HG02943 (cell line): ENCODE measurements around the gene MRPL53.
"Not testable (repeated sequence)": the region's sequence is repeated elsewhere in the genome, so short reads cannot be mapped to it uniquely, and the experiment has no call there.

Source experiments
- ATAC-seq: cut with Tn5 transposase; IDR thresholded peaks from one replicate; pipeline ENCODE4 v1.9.1; 2021; ENCODE audit warnings: mild to moderate bottlenecking, low read depth, moderate library complexity; ENCODE audit not compliant: unreplicated experiment

Gene MRPL53

DNA sequence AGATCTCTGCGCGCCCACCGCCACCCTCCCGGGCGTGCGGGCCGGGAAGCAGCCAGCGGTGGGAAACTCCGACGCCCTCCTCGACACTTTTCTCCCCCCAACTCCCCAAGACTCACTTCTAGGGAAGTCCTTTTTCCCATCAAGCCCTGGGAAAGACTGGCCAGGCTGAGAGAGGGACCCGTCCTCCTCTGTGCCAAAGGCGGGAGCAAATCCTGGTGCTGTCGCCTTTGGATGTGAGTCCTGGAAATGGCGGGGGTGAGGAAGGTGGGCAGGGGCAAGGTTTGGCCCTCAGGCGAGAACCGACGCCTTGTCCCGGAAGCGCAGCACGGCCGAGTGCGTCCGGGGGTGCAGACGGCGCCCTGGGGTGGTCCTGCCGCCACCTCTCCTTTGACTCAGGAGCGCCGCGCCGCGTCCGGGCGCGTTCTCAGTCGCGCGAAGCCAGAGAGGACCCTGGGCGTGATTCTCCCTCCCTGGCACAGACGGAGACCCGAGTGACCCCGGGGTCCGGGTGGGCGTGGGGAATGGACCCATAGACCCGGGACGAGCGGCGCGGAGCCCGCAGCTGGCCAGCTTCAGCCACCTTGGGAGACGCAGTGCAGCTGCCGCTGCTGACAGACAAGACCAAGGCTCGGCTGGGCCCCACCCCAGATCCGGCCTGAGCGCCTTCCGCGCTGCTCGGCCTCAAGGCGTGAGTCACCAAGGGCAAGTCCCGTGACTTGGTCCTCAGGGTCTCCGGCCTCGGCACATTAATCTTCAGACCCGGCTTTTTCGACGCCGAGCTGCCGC, 30.4 kb upstream of the MRPL53 start:
- no peak for ATAC-seq

DNA sequence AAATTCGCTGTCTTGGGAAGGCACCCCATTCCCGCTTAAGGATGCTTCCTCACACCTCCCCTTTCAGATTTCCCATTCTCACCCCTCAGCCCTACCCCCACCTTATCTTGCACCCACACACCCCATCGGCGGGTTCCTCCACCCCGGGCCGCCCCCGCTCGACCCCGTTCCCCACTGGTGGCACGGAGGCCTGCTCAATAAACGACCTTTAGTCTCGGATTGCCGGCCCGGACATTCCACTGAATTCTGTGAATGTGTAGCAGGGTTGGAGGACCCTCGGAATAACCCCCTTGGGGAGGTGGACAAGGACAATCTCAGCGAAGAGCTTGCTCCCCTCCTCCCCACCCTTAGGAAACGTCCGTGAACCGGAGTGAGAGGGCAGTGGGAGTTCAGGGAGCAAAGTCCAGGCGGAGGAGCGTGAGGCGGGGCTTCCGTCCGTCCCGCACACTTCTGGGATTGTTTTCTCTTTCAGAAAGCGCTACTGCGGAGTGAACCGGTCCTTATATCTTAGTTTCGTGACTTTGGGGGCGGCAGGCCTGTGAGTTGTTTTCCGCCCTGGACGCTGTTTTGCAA, 29.8 kb upstream of the MRPL53 start:
- no peak for ATAC-seq

GRCh38 chr2:74501335-74502071, 29.0 kb upstream of the MRPL53 start:
- ATAC-seq, result no peak

GRCh38 chr2:74500578-74500946, 28.1 kb upstream of the MRPL53 start:
- no peak for ATAC-seq

GRCh38 chr2:74499940-74500577, 27.6 kb upstream of the MRPL53 start:
- no peak for ATAC-seq

DNA sequence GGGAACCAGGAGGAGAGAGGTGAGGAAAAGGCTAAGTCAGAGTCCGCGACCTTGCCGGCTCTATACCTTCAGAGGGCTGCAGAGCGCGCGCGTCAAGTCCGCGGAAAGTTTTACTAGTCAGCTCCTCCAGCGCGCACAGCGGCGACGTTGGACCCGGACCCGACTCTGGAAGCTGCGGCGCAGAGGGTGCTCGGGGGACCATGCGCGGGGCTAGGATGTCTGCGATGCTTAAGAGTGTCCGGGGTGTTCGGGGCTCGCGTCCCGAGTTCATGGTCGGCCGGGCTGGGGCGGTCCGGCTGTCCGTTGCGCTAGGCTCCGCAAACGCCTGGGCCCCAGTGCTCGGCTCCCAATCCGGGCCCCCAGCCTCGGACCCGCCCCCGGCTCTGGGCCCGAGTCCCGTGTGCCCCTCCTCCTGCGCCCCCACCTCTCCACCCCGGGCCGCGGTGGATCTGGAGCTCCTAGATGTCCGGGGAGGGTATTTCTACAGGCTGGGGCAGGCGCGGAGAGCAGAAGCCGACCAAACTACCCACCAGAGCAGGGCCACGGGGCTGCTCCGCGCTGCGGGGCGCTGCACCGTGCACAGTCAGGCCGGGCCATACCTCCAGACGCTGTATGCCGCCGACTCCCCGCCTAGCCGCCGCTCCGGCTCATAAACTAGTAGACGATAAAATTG, 26.9 kb upstream of the MRPL53 start, which contains the start of gene LBX2:
Gene LBX2, minus strand, starts transcription at position 337 of the 673 bp plus-strand sequence. Its CDS starts 66 bp downstream, at position 271.
- no peak for ATAC-seq

GRCh38 chr2:74498500-74499266, 26.2 kb upstream of the MRPL53 start:
- no peak for ATAC-seq

DNA sequence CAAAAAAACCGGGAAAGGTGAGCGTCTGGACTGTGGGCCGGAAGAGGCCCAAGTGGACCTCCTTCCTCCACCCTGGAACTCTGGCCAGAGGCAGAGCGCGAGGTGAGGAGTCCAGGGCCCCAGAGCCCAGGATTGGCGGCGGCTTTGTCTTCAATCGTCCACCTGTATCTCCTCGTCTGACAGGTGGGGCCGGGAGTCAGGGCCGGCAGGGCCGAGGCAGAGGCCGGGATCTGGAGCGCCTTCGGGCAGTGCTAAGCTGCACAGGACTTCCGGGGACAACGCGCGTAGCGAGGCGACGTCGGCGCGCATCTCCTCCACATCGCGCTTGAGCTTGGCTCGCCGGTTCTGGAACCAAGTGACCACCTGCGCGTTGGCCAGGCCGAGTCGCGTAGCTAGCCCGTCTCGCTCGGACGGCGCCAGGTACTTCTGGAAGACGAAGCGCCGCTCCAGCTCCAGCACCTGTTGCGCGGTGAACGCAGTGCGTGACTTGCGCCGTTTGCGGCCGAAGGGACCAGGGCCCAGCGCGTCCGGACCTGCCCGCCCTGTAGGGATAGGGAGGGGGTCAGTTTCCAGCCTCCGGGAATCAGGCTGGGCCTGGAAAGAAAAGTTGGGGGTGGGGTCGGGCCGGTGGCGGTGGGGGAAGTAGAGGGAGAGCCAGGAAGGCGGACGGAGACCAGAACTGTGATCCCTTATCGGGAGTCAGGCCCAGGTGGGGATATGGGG, 25.5 kb upstream of the MRPL53 start:
- ATAC-seq, result no peak

DNA sequence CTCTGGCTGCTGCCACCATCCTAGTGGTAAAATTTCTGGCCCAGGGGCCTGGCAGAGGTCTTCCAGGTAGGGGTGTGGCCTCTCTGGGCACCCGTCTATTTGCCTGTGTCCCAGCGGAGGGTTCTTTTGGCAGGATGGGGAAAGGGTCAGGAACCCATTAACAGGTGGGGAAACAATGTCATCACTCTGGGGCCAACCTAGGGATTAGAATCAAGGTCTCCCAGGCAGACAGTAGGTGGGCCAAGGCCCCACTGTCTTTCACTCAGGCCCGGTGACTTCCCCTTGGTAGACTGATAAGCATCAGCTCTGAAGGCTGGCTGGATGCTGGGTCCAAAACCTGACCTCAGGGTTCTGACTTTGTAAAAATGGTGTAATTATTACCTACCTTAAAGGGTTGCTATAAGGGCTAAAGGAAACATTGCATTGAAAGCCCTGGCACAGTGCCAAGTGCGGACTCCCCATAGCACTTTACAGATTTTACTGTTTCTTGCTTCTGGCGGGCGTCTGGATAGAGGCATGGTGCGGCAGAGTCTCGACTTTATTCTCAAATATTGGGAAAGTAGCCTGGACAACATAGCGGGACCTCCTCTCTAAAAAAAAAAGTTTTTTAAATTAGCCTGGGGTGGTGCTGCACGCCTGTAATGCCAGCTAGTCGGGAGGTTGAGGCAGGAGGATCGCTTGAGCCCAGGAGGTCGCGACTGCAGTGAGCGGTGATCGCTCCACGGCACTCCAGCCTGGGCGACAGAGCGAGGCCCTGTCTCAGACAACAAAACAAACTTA, 24.7 kb upstream of the MRPL53 start:
- ATAC-seq, result no peak

DNA sequence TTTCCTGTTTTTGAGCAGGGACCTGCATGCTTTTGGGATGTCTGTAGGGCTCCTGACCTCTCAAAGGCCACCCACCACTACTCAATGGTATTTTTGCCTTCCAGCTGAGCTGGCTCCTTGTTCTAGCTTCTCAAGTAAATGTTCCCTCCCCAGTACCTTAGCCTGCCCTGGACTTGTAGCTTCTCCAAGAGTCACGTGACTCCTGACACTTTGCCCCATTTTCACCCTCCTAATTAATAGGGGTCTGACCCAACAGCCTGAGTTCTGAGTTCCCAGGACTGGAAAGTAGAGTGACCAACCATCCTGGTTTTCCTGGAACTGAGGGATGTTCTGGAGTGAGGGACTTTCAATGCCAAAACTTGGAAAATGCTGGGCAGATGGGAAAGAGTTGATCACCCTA, 23.0 kb upstream of the MRPL53 start:
- ATAC-seq, result no peak

DNA sequence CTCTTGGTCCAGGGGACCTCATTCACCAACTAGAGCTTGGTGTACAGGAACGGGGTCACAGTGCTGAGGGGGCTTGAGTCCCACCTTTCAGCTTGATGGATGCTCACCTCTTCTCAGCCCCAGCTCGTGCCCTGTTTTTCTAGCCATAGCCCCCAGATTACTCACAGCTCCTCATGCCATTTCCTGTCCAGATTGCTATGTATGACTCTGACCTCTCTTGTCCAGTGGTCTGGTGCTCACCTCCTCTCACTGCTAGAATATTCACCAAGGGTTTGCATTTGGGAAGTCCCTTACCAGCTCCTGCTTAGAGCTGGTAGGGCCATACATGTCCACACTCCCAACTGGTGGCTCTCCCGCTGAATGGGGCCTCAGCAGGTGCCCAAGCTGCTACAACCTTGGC, 21.1 kb upstream of the MRPL53 start:
- no peak for ATAC-seq

- ATAC-seq, result no peak
Measured at GRCh38 chr2:74491648-74492544, 19.4 kb upstream of the MRPL53 start.

GRCh38 chr2:74489906-74490305, 17.4 kb upstream of the MRPL53 start:
- no peak for ATAC-seq

DNA sequence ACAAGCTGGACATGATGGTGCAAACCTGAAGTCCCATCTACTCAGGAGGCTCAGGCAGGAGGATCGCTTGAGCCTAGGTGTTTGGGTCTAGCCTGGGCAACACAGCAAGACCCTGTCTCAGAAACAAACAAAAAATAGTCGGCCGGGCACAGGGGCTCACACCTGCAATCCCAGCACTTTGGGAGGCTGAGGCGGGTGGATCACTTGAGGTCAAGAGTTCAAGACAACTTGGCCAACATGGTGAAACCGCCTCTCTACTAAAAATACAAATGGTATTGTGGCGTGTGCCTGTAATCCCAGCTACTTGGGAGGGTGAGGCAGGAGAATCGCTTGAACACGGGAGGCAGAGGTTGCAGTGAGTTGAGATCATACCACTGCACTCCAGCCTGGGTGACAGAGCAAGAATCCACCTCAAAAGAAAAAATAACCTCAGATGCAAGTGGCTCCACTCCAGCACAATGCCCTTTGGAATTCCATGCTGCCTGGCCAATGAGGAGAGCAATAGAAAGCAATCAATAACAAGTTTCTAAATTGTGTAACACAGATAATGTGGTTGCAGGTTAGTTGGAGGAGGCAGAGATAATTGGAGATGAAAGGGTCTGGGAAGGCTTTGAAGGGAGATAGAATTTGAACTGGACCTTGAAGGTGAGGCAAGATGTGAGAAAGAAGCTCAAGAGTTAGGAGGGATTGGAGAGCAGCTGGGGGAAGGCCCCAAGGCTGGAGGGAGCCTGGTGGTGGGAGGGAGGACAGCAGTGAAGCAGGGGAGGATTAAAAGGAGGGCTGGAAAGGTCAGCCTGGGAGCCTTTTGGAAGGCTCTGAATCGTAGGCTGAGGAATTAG, 16.4 kb upstream of the MRPL53 start:
- ATAC-seq, result no peak

DNA sequence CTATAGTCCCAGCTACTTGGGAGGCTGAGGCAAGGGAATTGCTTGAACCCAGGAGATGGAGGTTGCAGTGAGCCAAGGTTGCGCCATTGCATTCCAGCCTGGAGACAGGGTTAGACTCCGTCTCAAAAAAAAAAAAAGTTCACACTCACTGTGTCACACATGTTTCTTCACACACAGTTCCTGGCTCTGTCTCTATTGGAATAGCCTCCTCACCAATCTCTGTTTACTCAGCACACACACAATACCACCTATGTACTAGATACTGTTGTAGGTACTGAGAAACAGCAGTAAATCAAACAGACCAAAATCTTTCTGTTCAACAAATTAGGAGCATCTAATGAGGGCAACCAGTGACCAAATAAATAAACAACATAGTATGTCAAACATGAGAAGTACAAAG, 13.7 kb upstream of the MRPL53 start:
- no peak for ATAC-seq

- not testable (repeated sequence) for ATAC-seq
Measured at GRCh38 chr2:74483675-74484164, 11.2 kb upstream of the MRPL53 start.
